Thyroid gland (tissue), 4 donors: ENCODE data around the gene APBB2.

Source experiments
- POLR2A ChIP-seq, 2 donors: fragments of 450-650 bp; IDR thresholded peaks; one replicate each; pipeline ENCODE4 v1.6.1; 2017; ENCODE audit warnings: antibody characterized with exemption in 2 of 2, mild to moderate bottlenecking in 2 of 2, moderate library complexity in 1 of 2
- TF ChIP-seq, protein P1 (sequence below), 6 experiments: fragments of 200-600 bp in 3 of 6; fragments of 450-650 bp in 3 of 6; sonication (generic) in 3 of 6; IDR thresholded peaks; one replicate each; pipeline ENCODE4 v1.5.1; 2016 to 2019; ENCODE audit warnings: antibody characterized with exemption in 6 of 6, mild to moderate bottlenecking in 2 of 6, inconsistent platforms in 1 of 6, moderate library complexity in 1 of 6

- TF ChIP-seq, protein P1, sequence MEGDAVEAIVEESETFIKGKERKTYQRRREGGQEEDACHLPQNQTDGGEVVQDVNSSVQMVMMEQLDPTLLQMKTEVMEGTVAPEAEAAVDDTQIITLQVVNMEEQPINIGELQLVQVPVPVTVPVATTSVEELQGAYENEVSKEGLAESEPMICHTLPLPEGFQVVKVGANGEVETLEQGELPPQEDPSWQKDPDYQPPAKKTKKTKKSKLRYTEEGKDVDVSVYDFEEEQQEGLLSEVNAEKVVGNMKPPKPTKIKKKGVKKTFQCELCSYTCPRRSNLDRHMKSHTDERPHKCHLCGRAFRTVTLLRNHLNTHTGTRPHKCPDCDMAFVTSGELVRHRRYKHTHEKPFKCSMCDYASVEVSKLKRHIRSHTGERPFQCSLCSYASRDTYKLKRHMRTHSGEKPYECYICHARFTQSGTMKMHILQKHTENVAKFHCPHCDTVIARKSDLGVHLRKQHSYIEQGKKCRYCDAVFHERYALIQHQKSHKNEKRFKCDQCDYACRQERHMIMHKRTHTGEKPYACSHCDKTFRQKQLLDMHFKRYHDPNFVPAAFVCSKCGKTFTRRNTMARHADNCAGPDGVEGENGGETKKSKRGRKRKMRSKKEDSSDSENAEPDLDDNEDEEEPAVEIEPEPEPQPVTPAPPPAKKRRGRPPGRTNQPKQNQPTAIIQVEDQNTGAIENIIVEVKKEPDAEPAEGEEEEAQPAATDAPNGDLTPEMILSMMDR (IDR thresholded peaks at IDR 0.05), result no peak
- no peak for TF ChIP-seq POLR2A (IDR thresholded peaks at IDR 0.05)
These were observed 436.3 kb downstream of the APBB2 start for GRCh38 chr4:40778090-40778489.
